Endodermal cell (in vitro differentiated cells): ENCODE results near the gene N4BP3. TPM values are rescaled to one million over a fixed set of nuclear protein-coding genes. Genes with fewer than 3 reads are reported as not detected.

ENCODE experiments used
- DNase-seq: peaks from one replicate; pipeline ENCODE4 v3.0.0-alpha.2; 2017
- H3K27ac ChIP-seq: 2 replicates; pipeline ENCODE4 v1.5.1; 2013; ENCODE audit warnings: mild to moderate bottlenecking, low read depth, low read length, moderate library complexity
- H3K27me3 ChIP-seq: 2 replicates; pipeline ENCODE4 v1.6.1; 2013; ENCODE audit warnings: mild to moderate bottlenecking, low read length, moderate library complexity; ENCODE audit not compliant: insufficient read depth, control insufficient read depth, poor library complexity, severe bottlenecking
- H3K36me3 ChIP-seq: 2 replicates; pipeline ENCODE4 v1.7.0; 2013; ENCODE audit warnings: mild to moderate bottlenecking, low read length, moderate library complexity; ENCODE audit not compliant: control insufficient read depth, insufficient read depth
- H3K4me1 ChIP-seq: one replicate; pipeline ENCODE4 v1.7.0; 2013; ENCODE audit warnings: low read length; ENCODE audit not compliant: control insufficient read depth, insufficient read depth
- H3K4me3 ChIP-seq: 2 replicates; pipeline ENCODE4 v1.5.1; 2013; ENCODE audit warnings: mild to moderate bottlenecking, low read length, moderate library complexity
- H3K9ac ChIP-seq: 2 replicates; pipeline ENCODE4 v1.6.1; 2013; ENCODE audit warnings: mild to moderate bottlenecking, low read length, moderate library complexity; ENCODE audit not compliant: poor library complexity, severe bottlenecking; ENCODE audit errors: extremely low read depth
- H3K9me3 ChIP-seq: 2 replicates; pipeline ENCODE4 v1.6.1; 2013; ENCODE audit warnings: mild to moderate bottlenecking, low read length, moderate library complexity; ENCODE audit not compliant: control insufficient read depth
- H3K27ac Mint-ChIP-seq: 2 replicates; pipeline ENCODE4 v1.8.0; 2020; ENCODE audit warnings: mixed read lengths
- H3K27me3 Mint-ChIP-seq: 2 replicates; pipeline ENCODE4 v1.8.0; 2021; ENCODE audit warnings: mild to moderate bottlenecking, mixed read lengths; ENCODE audit not compliant: insufficient read depth
- H3K36me3 Mint-ChIP-seq: 2 replicates; pipeline ENCODE4 v1.8.0; 2020; ENCODE audit warnings: low read depth, mixed read lengths
- H3K4me1 Mint-ChIP-seq: 2 replicates; pipeline ENCODE4 v1.8.0; 2020; ENCODE audit warnings: mixed read lengths
- H3K4me3 Mint-ChIP-seq: 2 replicates; pipeline ENCODE4 v1.8.0; 2020; ENCODE audit warnings: mild to moderate bottlenecking, moderate library complexity, mixed read lengths
- H3K9me3 Mint-ChIP-seq: 2 replicates; pipeline ENCODE4 v1.8.0; 2020; ENCODE audit warnings: mild to moderate bottlenecking, mixed read lengths
- CTCF ChIP-seq: fragments of 200-600 bp; sonication (generic); conservative IDR thresholded peaks from 2 replicates; pipeline ENCODE4 v1.5.0; 2021; ENCODE audit warnings: antibody characterized with exemption, mild to moderate bottlenecking
- WGBS, 2 experiments: methylation state at CpG; one replicate each; pipeline versions ENCODE4 v1.1.5 to v1.1.7; 2013; ENCODE audit warnings: missing lambda C conversion rate in 2 of 2, mixed read lengths in 1 of 2; ENCODE audit not compliant: insufficient coverage in 1 of 2, insufficient read length in 1 of 2; 5-methylcytosine and 5-hydroxymethylcytosine counted together
- total RNA-seq, 2 donors: library from RNA; stranded (reverse); fragmentation: NEBNext Ultra II Directional in 1 of 2; extraction: Animal tissue kit (Norgen Biotek cat#: 25700) in 1 of 2; gene quantifications; 2 replicates in 1 of 2; 3 replicates in 1 of 2; pipeline ENCODE4 v1.2.1, GENCODE V29; 2021

N4BP3 gene
- total RNA-seq, 2 donors from 2014 or later, result 12.7 to 15.2 TPM

- H3K9me3 Mint-ChIP-seq, result no peaks in the 10 kb centered on the region
- no peak overlapping the region for H3K27ac ChIP-seq
- no peaks in the 10 kb centered on the region for H3K4me1 ChIP-seq
- 93 to 97% methylated on average over 20 to 22 of the region's 22 CpGs for WGBS, 2 experiments
- TF ChIP-seq CTCF, result no peak
- H3K36me3 Mint-ChIP-seq, result no peaks in the 10 kb centered on the region
- H3K9ac ChIP-seq, result no peak overlapping the region
- no peaks in the 10 kb centered on the region for H3K9me3 ChIP-seq
- no peak for DNase-seq
- H3K4me1 Mint-ChIP-seq, result peaks cover 2% of the 10 kb centered on the region
- H3K4me3 Mint-ChIP-seq, result no peak overlapping the region
- no peaks in the 10 kb centered on the region for H3K36me3 ChIP-seq
- H3K4me3 ChIP-seq, result no peak overlapping the region
- peaks cover 13% of the 10 kb centered on the region for H3K27me3 ChIP-seq
- H3K27ac Mint-ChIP-seq, result no peak overlapping the region
- peaks cover 19% of the 10 kb centered on the region for H3K27me3 Mint-ChIP-seq
Observed at GRCh38 chr5:178078197-178079010, 34.9 kb upstream of the N4BP3 start.

GRCh38 chr5:178080056-178080455 is 33.3 kb upstream of the N4BP3 start:
- Mint-ChIP-seq H3K27ac (no peak overlapping the region), H3K27me3 (peaks cover 11% of the 10 kb centered on the region), H3K36me3 (no peaks in the 10 kb centered on the region), H3K4me3 (no peak overlapping the region), H3K4me1 (peaks cover 2% of the 10 kb centered on the region), H3K9me3 (no peaks in the 10 kb centered on the region)
- H3K27me3 ChIP-seq, result peaks cover 5% of the 10 kb centered on the region
- no peak for DNase-seq
- no peaks in the 10 kb centered on the region for H3K9me3 ChIP-seq
- no peak overlapping the region for H3K4me3 ChIP-seq
- H3K27ac ChIP-seq, result no peak overlapping the region
- no peak overlapping the region for H3K9ac ChIP-seq
- no peaks in the 10 kb centered on the region for H3K4me1 ChIP-seq
- no peak for TF ChIP-seq CTCF
- WGBS, 2 experiments, result 86% methylated on average over 5 to 8 of the region's 8 CpGs
- no peaks in the 10 kb centered on the region for H3K36me3 ChIP-seq

- Histone ChIP-seq H3K27me3 (no peaks in the 10 kb centered on the region), H3K36me3 (no peaks in the 10 kb centered on the region), H3K9me3 (no peaks in the 10 kb centered on the region), H3K4me1 (no peaks in the 10 kb centered on the region), H3K9ac (no peak overlapping the region), H3K27ac (no peak overlapping the region), H3K4me3 (no peak overlapping the region)
- Mint-ChIP-seq H3K27ac (no peak overlapping the region), H3K36me3 (no peaks in the 10 kb centered on the region), H3K27me3 (peaks cover 9% of the 10 kb centered on the region), H3K9me3 (no peaks in the 10 kb centered on the region), H3K4me3 (no peak overlapping the region), H3K4me1 (peaks cover 2% of the 10 kb centered on the region)
- no peak for DNase-seq
- no peak for TF ChIP-seq CTCF
- WGBS, 2 experiments, result 88 to 92% methylated on average over 9 of the region's 9 CpGs
Observed at GRCh38 chr5:178080618-178081410, 32.5 kb upstream of the N4BP3 start.
